AG04450 (cell line): ENCODE measurements around the gene USP34. TPM values are rescaled to one million over a fixed set of nuclear protein-coding genes. Genes with fewer than 3 reads are reported as not detected.

Experiments
- CTCF ChIA-PET: fragments of 300-600, 350-600 bp; formaldehyde crosslinking; extraction: SDS; loops from one replicate; lab custom pipeline; 2022; ENCODE audit warnings: antibody characterized with exemption, inconsistent platforms; lab: Charles Lee
- POLR2A ChIA-PET: fragments of 350-600 bp; formaldehyde crosslinking; extraction: SDS; loops from one replicate; lab custom pipeline; 2021; ENCODE audit warnings: antibody characterized with exemption, inconsistent platforms; lab: Yijun Ruan, JAX
- DNase-seq: peaks from one replicate; pipeline ENCODE4 v3.0.0-alpha.2; 2011; ENCODE audit warnings: low read depth, low spot score
- H3K27ac ChIP-seq: one replicate; pipeline ENCODE4 v1.5.1; 2012; ENCODE audit warnings: low read depth, low read length, control low read depth
- H3K27me3 ChIP-seq: one replicate; pipeline ENCODE4 v1.6.0; 2012; ENCODE audit warnings: low read length; ENCODE audit not compliant: control insufficient read depth, insufficient read depth
- H3K4me3 ChIP-seq: 2 replicates; pipeline ENCODE4 v1.5.1; 2011; ENCODE audit warnings: mild to moderate bottlenecking, low read depth, low read length, control low read depth
- H3K9me3 ChIP-seq: 2 replicates; pipeline ENCODE4 v1.5.1; 2012; ENCODE audit warnings: low read length; ENCODE audit not compliant: control insufficient read depth, insufficient read depth
- polyA plus RNA-seq: library from polyadenylated mRNA; depleted of rRNA; stranded (reverse); fragments of >200 nt; gene quantifications from 2 replicates; pipeline ENCODE4 v1.2.3, GENCODE V29; 2011
- TF ChIP-seq, protein P1 (sequence below): IDR thresholded peaks from 2 replicates; pipeline ENCODE4 v1.5.1; 2011; ENCODE audit warnings: low read depth, low read length, control low read depth, inconsistent platforms

USP34 gene
- polyA plus RNA-seq, 1 experiment, result 92.3 TPM

DNA sequence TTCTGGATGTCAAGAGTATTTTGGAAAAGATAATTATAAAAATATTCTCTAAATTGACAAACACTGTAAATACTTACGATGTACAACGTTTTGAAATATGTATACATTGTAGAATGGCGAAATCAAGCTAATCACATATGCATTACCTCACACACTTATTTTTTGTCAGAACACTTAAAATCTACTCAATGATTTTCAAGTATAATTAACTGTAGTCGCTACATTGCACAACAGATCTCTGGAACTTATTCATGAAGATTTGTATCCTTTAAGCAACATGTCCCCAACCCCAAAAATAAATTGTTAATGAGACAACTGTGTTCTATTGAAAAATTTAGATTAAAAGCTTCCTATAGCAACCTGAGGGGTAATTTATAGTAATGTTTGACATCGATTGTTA, 249.1 kb downstream of the USP34 start:
- Histone ChIP-seq H3K4me3 (no peak overlapping the region), H3K27ac (no peak overlapping the region), H3K27me3 (no peaks in the 10 kb centered on the region), H3K9me3 (no peaks in the 10 kb centered on the region)
- CTCF ChIA-PET, result no interaction called here
- POLR2A ChIA-PET, result no interaction called here
- DNase-seq, result no peak
- TF ChIP-seq, protein P1, sequence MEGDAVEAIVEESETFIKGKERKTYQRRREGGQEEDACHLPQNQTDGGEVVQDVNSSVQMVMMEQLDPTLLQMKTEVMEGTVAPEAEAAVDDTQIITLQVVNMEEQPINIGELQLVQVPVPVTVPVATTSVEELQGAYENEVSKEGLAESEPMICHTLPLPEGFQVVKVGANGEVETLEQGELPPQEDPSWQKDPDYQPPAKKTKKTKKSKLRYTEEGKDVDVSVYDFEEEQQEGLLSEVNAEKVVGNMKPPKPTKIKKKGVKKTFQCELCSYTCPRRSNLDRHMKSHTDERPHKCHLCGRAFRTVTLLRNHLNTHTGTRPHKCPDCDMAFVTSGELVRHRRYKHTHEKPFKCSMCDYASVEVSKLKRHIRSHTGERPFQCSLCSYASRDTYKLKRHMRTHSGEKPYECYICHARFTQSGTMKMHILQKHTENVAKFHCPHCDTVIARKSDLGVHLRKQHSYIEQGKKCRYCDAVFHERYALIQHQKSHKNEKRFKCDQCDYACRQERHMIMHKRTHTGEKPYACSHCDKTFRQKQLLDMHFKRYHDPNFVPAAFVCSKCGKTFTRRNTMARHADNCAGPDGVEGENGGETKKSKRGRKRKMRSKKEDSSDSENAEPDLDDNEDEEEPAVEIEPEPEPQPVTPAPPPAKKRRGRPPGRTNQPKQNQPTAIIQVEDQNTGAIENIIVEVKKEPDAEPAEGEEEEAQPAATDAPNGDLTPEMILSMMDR, result no peak

DNA sequence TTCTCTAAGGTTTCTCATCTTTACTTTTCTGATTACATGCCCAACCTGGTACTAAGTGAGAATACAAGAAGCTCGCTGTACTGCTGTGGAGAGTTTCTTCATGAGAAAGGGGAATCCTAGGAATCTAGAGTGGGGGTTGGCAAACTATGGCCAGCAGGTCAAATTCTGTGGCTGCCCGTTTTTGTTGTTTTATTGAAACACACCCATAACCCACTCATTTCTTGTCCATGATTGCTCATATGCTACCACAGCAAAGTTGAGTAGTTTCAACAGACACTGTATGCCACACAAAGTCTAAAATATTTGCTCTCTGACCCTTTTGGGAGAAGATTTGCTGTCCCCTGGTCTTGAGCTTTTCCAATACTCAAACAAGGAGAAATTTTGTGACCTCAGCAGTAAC, 250.1 kb downstream of the USP34 start:
- POLR2A ChIA-PET, result interaction anchor here (0.7 to 1.4 kb wide), 3 partner anchors 10 to 255 kb away, joined by 3 read pairs; no protein-coding TSS in a partner anchor
- Histone ChIP-seq H3K27ac (no peak overlapping the region), H3K27me3 (no peaks in the 10 kb centered on the region), H3K4me3 (no peak overlapping the region), H3K9me3 (no peaks in the 10 kb centered on the region)
- TF ChIP-seq, protein P1, result no peak
- CTCF ChIA-PET, result no interaction called here
- no peak for DNase-seq

DNA sequence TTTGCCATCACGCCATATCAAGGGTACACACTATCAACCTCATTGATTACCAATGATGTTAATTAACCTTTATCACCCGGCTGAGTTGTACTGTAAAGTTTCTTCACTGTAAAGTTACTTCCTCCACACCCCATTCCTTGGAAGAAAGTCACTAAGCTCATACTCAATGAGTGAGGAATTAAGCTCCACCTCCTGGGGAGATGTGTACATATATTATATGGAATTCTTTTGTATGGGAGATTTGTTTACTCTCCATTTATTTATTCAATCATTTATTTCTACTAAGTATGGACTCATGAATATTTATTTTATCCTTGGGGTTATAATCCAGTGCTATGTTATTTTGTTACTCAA, 252.1 kb downstream of the USP34 start:
- no peak overlapping the region for H3K27ac ChIP-seq
- no peak overlapping the region for H3K4me3 ChIP-seq
- H3K27me3 ChIP-seq, result no peaks in the 10 kb centered on the region
- TF ChIP-seq, protein P1, result no peak
- CTCF ChIA-PET, result no interaction called here
- H3K9me3 ChIP-seq, result no peaks in the 10 kb centered on the region
- DNase-seq, result no peak
- POLR2A ChIA-PET, result no interaction called here

DNA sequence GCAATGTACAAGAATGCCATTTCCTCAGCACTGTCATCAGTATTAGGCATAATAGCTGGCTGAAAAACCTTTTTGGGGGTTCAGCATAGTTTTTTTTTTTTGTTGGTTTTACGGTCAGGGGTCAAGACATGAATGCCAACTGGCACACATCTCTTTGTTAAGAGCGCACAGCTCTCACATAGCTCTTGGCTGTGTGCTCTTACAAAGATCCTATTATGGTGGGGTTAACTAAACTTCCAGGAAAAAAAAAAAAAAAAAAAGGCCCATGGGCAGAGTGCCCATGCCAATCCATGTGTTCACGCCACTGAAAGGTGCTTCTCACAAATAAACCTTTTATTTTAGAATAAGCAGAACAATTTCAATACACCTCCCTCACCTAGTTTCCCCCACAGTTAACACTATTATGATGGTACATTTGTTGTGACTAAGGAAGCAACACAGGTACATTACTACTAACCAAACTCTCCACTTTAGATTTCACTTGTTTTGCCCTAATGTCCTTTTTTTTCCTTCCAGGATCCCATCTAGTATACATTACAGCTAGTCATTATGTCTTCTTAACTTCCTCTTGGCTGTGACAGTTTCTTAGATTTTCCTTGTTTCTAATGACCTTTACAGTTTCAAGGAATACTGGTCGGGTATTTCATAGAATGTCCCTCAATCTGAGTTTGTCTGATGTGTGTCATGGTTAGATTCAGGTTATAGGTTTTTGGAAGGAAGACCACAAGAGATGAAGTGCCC, 252.6 kb downstream of the USP34 start:
- ChIA-PET POLR2A (no interaction called here), CTCF (no interaction called here)
- Histone ChIP-seq H3K27ac (no peak overlapping the region), H3K9me3 (no peaks in the 10 kb centered on the region), H3K4me3 (no peak overlapping the region), H3K27me3 (no peaks in the 10 kb centered on the region)
- DNase-seq, result no peak
- TF ChIP-seq, protein P1, result no peak

DNA sequence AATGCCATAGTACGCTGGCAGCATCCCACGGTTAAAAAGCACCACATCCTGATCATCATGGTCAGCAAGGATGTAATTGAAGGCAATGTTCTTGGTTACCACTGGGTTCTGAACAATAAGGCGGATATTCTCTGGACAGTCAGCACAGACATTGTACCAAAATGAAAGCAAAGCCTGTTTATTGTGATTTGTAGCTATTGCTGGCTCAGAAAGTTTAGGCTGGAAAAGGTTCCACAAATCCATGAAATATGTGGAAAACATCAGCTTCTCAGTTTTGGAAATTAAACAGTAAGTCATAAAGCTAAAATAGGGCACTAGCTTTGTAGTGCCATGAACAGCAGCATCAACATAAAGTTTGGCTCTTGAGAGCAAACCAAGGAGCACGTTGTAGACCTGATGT, 256.7 kb downstream of the USP34 start:
- Histone ChIP-seq H3K27ac (no peak overlapping the region), H3K9me3 (no peaks in the 10 kb centered on the region), H3K4me3 (no peak overlapping the region), H3K27me3 (no peaks in the 10 kb centered on the region)
- TF ChIP-seq, protein P1, result no peak
- ChIA-PET CTCF (no interaction called here), POLR2A (no interaction called here)
- DNase-seq, result no peak
